Psoas muscle (tissue), 8 donors: Measurements from ENCODE around the gene SYNPO2. TPM values are rescaled to one million over a fixed set of nuclear protein-coding genes. Genes with fewer than 3 reads are reported as not detected.

Experiments used
- ATAC-seq, 4 donors: fragments of 200-7000 bp; cut with Tn5 transposase; one replicate each; pipeline ENCODE4 v1.9.1; 2020; ENCODE audit warnings: moderate library complexity in 3 of 4, mild to moderate bottlenecking in 2 of 4
- DNase-seq, 2 donors: peaks; one replicate each; pipeline ENCODE4 v3.0.0-alpha.2; 2020
- H3K27ac ChIP-seq: fragments of 200-600 bp; one replicate; pipeline ENCODE4 v1.8.0; 2022
- H3K27me3 ChIP-seq, 3 donors: fragments of 200-600 bp in 1 of 3; one replicate each; pipeline versions ENCODE4 v1.6.1 to v1.8.0; 2013 to 2022; ENCODE audit warnings: low read length in 2 of 3, mild to moderate bottlenecking in 2 of 3, moderate library complexity in 1 of 3; ENCODE audit not compliant: insufficient read depth in 3 of 3
- H3K36me3 ChIP-seq, 2 donors: fragments of 200-600 bp in 1 of 2; one replicate each; pipeline versions ENCODE4 v1.6.1 to v1.8.0; 2013 to 2022; ENCODE audit warnings: low read depth in 1 of 2, mild to moderate bottlenecking in 1 of 2, moderate library complexity in 1 of 2; ENCODE audit not compliant: insufficient read depth in 1 of 2
- H3K4me1 ChIP-seq: fragments of 200-600 bp; one replicate; pipeline ENCODE4 v1.8.0; 2022
- H3K4me3 ChIP-seq: fragments of 200-600 bp; one replicate; pipeline ENCODE4 v1.8.0; 2022; ENCODE audit warnings: mild to moderate bottlenecking
- H3K9me3 ChIP-seq: fragments of 200-600 bp; one replicate; pipeline ENCODE4 v1.8.0; 2022
- CTCF ChIP-seq: fragments of 200-600 bp; IDR thresholded peaks from one replicate; pipeline ENCODE4 v1.8.0; 2022; ENCODE audit warnings: antibody characterized with exemption
- WGBS, 3 donors: extraction: QIAGEN DNeasy Blood & Tissue Kit; methylation state at CpG; one replicate each; pipeline versions ENCODE4 v1.1.6 to v1.1.7; 2013; 5-methylcytosine and 5-hydroxymethylcytosine counted together
- intact Hi-C, 2 donors: fragments of 100-400 bp; cut with DNase I; formaldehyde crosslinking; loops; one replicate each; pipeline versions ENCODE4 v1.11.0 to v1.14.2; 2022
- polyA plus RNA-seq, 3 donors: library from polyadenylated mRNA; stranded (reverse); fragments of 200-250 nt; gene quantifications; one replicate each; pipeline ENCODE4 v1.2.3, GENCODE V29; 2013
- total RNA-seq, 4 donors: library from RNA; stranded (reverse); fragmentation: NEBNext Ultra II Directional in 2 of 4; extraction: Animal tissue kit (Norgen Biotek cat#: 25700) in 2 of 4; gene quantifications; one replicate each; pipeline versions ENCODE4 v1.2.1 to v1.2.4, GENCODE V29; 2021 to 2023
- donor health status: healthy with polysubstance abuse.
- donor health status: DM: no; HTN: no; CAD: no; lungs with moderate emphysema.
- donor health status: Bipolar disorder and iron deficiency.
- donor health status: healthy.
- donor health status: DM: yes; HTN: yes; CAD: no.
- donor health status: DM: no; HTN: no; CAD: no.
- donor health status: DM: no; HTN: no; CAD: no.
- donor health status: DM: yes; HTN: yes; CAD: no.

SYNPO2 gene
- total and polyA plus RNA-seq, 7 donors = 35.7 to 2,858 (median 1,548) TPM

- no peaks in the 10 kb centered on the region for H3K36me3 ChIP-seq
- peak overlapping the region; percentile 57 for H3K27ac ChIP-seq
- H3K4me3 ChIP-seq = no peak overlapping the region
- intact Hi-C loops = loop anchor here in 1 of 2 donors (5.0 kb wide), 1 partner anchor 57 kb away; no protein-coding TSS in a partner anchor
- no peaks in the 10 kb centered on the region for H3K9me3 ChIP-seq
- H3K27me3 ChIP-seq = no peaks in the 10 kb centered on the region
- H3K4me1 ChIP-seq = peaks cover 38% of the 10 kb centered on the region
- TF ChIP-seq CTCF = no peak
- ATAC-seq (no peak), DNase-seq (no peak)
- WGBS, 3 donors = 38 to 63% (median 42%) methylated on average over 2 of the region's 2 CpGs
These were observed 65.6 kb downstream of the SYNPO2 start for GRCh38 chr4:118954246-118954645.

- Histone ChIP-seq H3K36me3 (no peaks in the 10 kb centered on the region), H3K9me3 (no peaks in the 10 kb centered on the region), H3K4me3 (no peak overlapping the region), H3K4me1 (peaks cover 35% of the 10 kb centered on the region), H3K27me3 (no peaks in the 10 kb centered on the region), H3K27ac (peak overlapping the region; percentile 57)
- no peak for TF ChIP-seq CTCF
- intact Hi-C loops = no loop called here
- ATAC-seq (no peak), DNase-seq (no peak)
- whole genome bisulfite sequencing, 3 donors = 84 to 93% (median 85%) methylated on average over 3 of the region's 3 CpGs
These were observed 66.9 kb downstream of the SYNPO2 start for GRCh38 chr4:118955515-118955914.

DNA sequence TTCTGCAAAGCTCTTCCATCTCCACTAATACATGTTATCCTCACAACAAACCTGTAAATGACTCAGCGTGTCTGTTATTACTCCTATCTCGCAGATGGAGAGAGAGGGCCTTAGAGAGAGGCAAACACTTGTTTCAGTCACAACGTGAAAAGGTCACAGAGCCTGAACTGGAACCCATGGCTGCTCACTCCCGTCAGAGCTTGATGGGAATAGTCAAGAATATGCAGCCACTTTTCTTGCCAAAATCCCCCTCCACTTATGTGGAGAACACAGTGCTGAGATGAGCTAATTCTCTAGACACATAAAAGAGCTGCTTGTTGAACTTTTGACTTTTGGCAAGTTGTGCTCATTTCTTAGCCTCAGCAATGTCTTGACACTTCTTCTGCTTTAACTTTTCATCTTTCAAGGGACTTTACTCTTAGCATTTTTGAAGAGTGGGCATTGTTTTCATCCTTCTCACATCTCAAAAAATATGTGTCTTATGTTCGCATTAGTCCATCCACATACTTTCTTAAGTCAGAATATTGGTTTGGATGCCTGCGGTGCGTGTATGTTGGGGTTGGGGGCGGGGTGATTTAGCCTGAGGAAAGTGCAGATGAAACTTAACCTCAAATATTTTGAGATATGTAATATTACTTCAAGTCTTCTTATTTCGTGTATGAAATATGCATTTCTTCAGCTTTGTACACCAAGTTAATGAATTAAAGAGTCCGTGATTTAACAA is 69.2 kb downstream of the SYNPO2 start:
- TF ChIP-seq CTCF = no peak
- Histone ChIP-seq H3K4me1 (peaks cover 16% of the 10 kb centered on the region), H3K36me3 (no peaks in the 10 kb centered on the region), H3K4me3 (no peak overlapping the region), H3K27ac (peak overlapping the region; percentile 63), H3K9me3 (no peaks in the 10 kb centered on the region), H3K27me3 (no peaks in the 10 kb centered on the region)
- ATAC-seq = peak in 3 of 4 donors; percentile 15 to 50 (median 49)
- intact Hi-C loops = no loop called here
- WGBS, 3 donors = 58 to 69% (median 65%) methylated on average over 10 of the region's 10 CpGs
- no peak for DNase-seq

- Histone ChIP-seq H3K27ac (peak overlapping the region; percentile 42), H3K36me3 (no peaks in the 10 kb centered on the region), H3K4me3 (no peak overlapping the region), H3K4me1 (peaks cover 16% of the 10 kb centered on the region), H3K9me3 (no peaks in the 10 kb centered on the region), H3K27me3 (no peaks in the 10 kb centered on the region)
- no peak for ATAC-seq
- intact Hi-C loops = no loop called here
- DNase-seq = no peak
- TF ChIP-seq CTCF = no peak
These were observed 73.9 kb downstream of the SYNPO2 start for GRCh38 chr4:118962540-118962939.
